PC-9 (cell line): Measurements from ENCODE around the gene FAM20C. TPM values are rescaled to one million over a fixed set of nuclear protein-coding genes. Genes with fewer than 3 reads are reported as not detected.

Experiments used
- BruUV-seq: library from RNA; stranded (reverse); fragments of 400-500 nt; replicated peaks from 2 replicates; lab custom pipeline; 2021; lab: Mats Ljungman, UMichigan
- CTCF ChIA-PET: fragments of 300-600 bp; sonication (Branson Sonifier 250); formaldehyde crosslinking; loops from one replicate; lab custom pipeline; 2022; ENCODE audit warnings: antibody characterized with exemption; lab: Charles Lee
- POLR2A ChIA-PET: fragments of 300-600 bp; sonication (Branson Sonifier 250); formaldehyde crosslinking; loops from one replicate; lab custom pipeline; 2022; ENCODE audit warnings: antibody characterized with exemption; ENCODE audit not compliant: unreplicated experiment; lab: Charles Lee
- DNase-seq, 2 experiments: peaks; one replicate each; pipeline versions ENCODE4 v3.0.0 to v3.0.0-alpha.2; 2015 to 2022; ENCODE audit warnings: mixed read lengths in 1 of 2
- H2AFZ ChIP-seq: fragments of 200-600 bp; sonication (generic); 2 replicates; pipeline ENCODE4 v1.8.1; 2017; ENCODE audit warnings: antibody characterized with exemption
- H3F3A ChIP-seq: fragments of 200-600 bp; sonication (generic); 2 replicates; pipeline ENCODE4 v1.8.1; 2017; ENCODE audit warnings: antibody characterized with exemption, mild to moderate bottlenecking, low read depth; ENCODE audit not compliant: insufficient read depth
- H3K27ac ChIP-seq: fragments of 200-600 bp; sonication (generic); 2 replicates; pipeline ENCODE4 v1.6.1; 2016; ENCODE audit warnings: mixed run types
- H3K27me3 ChIP-seq: fragments of 200-600 bp; sonication (generic); 2 replicates; pipeline ENCODE4 v1.6.1; 2016; ENCODE audit warnings: low read depth, mixed run types; ENCODE audit not compliant: insufficient read depth
- H3K36me3 ChIP-seq: fragments of 200-600 bp; sonication (generic); 2 replicates; pipeline ENCODE4 v1.6.1; 2016; ENCODE audit warnings: low read depth, mixed run types
- H3K4me1 ChIP-seq: fragments of 200-600 bp; sonication (generic); replicated peaks from 2 replicates; pipeline ENCODE4 v1.6.1; 2016; ENCODE audit warnings: mixed run types; ENCODE audit not compliant: insufficient read depth
- H3K4me2 ChIP-seq: fragments of 200-600 bp; sonication (generic); 2 replicates; pipeline ENCODE4 v1.6.1; 2017; ENCODE audit warnings: mixed run types
- H3K4me3 ChIP-seq: fragments of 200-600 bp; sonication (generic); 2 replicates; pipeline ENCODE4 v1.6.1; 2016; ENCODE audit warnings: mixed run types
- H3K79me2 ChIP-seq: fragments of 200-600 bp; sonication (generic); 2 replicates; pipeline ENCODE4 v1.6.1; 2017; ENCODE audit warnings: low read depth, mixed run types
- H3K9me2 ChIP-seq: fragments of 200-600 bp; sonication (generic); 2 replicates; pipeline ENCODE4 v1.8.1; 2017; ENCODE audit warnings: mild to moderate bottlenecking; ENCODE audit not compliant: insufficient read depth
- H3K9me3 ChIP-seq: fragments of 200-600 bp; sonication (generic); 2 replicates; pipeline ENCODE4 v1.8.1; 2016; ENCODE audit warnings: low read depth; ENCODE audit not compliant: insufficient read depth
- H4K20me1 ChIP-seq: fragments of 200-600 bp; sonication (generic); 2 replicates; pipeline ENCODE4 v1.8.1; 2017; ENCODE audit not compliant: insufficient read depth
- EZH2 ChIP-seq: fragments of 200-600 bp; sonication (generic); IDR thresholded peaks from 2 replicates; pipeline ENCODE4 v1.8.0; 2017; ENCODE audit warnings: antibody characterized with exemption, low read depth
- intact Hi-C: fragments of 100-400 bp; cut with micrococcal nuclease; formaldehyde crosslinking; loops from one replicate; pipeline ENCODE4 v1.10.0; 2022; ENCODE audit not compliant: unreplicated experiment
- total RNA-seq: library from RNA; stranded (reverse); gene quantifications from 2 replicates; pipeline ENCODE4 v1.2.3, GENCODE V29; 2021
- TF ChIP-seq, protein P1 (sequence below): fragments of 200-600 bp; sonication (generic); conservative IDR thresholded peaks from 2 replicates; pipeline ENCODE4 v1.6.1; 2017; ENCODE audit warnings: mixed run types, antibody characterized with exemption, mild to moderate bottlenecking, moderate library complexity

The FAM20C gene
- total RNA-seq, 1 experiment from 2014 or later = 31.0 TPM

DNA sequence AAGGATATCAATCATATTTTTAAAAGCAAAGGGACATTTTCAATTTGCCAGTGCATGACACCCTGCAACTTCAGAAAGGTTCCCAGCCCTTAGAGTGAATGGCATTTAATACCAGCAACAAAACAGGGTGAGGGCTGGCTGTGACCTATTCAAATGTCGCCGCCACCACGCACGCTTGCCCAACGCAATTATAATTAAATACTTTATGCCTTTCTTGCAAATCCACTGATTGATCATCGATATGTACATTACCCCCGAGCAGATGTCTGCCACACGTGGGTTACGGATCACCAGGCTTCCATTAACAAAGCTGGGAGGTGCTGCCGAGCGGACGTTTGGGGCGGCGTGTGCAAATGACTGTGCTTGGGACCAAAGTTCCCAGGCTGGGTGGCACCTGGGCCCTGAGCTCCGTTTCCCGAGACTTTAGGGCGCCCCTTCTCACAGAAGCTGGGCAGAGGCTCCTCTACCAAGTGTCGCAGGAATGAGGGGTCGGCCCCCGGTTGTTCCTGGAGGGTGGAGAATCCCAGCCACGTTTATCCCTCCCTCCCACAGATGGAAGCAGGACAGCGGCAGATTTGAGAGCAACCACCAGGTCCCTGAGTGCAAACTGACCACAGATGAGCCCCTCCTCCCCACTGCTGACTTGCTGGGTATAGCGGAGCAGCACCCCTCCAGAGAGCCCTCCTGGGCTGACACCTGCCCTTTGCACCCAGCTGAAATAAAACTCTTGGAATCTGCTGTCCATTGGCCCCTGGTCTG, 101.5 kb downstream of the FAM20C start:
- intact Hi-C loops = no loop called here
- H3F3A ChIP-seq = no peaks in the 10 kb centered on the region
- no peak for DNase-seq
- peaks cover 52% of the 10 kb centered on the region for H3K27me3 ChIP-seq
- no peaks in the 10 kb centered on the region for H3K4me1 ChIP-seq
- TF ChIP-seq, protein P1, sequence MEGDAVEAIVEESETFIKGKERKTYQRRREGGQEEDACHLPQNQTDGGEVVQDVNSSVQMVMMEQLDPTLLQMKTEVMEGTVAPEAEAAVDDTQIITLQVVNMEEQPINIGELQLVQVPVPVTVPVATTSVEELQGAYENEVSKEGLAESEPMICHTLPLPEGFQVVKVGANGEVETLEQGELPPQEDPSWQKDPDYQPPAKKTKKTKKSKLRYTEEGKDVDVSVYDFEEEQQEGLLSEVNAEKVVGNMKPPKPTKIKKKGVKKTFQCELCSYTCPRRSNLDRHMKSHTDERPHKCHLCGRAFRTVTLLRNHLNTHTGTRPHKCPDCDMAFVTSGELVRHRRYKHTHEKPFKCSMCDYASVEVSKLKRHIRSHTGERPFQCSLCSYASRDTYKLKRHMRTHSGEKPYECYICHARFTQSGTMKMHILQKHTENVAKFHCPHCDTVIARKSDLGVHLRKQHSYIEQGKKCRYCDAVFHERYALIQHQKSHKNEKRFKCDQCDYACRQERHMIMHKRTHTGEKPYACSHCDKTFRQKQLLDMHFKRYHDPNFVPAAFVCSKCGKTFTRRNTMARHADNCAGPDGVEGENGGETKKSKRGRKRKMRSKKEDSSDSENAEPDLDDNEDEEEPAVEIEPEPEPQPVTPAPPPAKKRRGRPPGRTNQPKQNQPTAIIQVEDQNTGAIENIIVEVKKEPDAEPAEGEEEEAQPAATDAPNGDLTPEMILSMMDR = no peak
- no peak for TF ChIP-seq EZH2
- POLR2A ChIA-PET = no interaction called here
- H3K9me3 ChIP-seq = no peaks in the 10 kb centered on the region
- H3K4me2 ChIP-seq = no peak overlapping the region
- H4K20me1 ChIP-seq = no peaks in the 10 kb centered on the region
- no TSS peak for BruUV-seq
- H3K27ac ChIP-seq = no peak overlapping the region
- no peak overlapping the region for H3K4me3 ChIP-seq
- no peaks in the 10 kb centered on the region for H3K36me3 ChIP-seq
- H2AFZ ChIP-seq = no peak overlapping the region
- H3K9me2 ChIP-seq = no peaks in the 10 kb centered on the region
- CTCF ChIA-PET = no interaction called here
- no peaks in the 10 kb centered on the region for H3K79me2 ChIP-seq

DNA sequence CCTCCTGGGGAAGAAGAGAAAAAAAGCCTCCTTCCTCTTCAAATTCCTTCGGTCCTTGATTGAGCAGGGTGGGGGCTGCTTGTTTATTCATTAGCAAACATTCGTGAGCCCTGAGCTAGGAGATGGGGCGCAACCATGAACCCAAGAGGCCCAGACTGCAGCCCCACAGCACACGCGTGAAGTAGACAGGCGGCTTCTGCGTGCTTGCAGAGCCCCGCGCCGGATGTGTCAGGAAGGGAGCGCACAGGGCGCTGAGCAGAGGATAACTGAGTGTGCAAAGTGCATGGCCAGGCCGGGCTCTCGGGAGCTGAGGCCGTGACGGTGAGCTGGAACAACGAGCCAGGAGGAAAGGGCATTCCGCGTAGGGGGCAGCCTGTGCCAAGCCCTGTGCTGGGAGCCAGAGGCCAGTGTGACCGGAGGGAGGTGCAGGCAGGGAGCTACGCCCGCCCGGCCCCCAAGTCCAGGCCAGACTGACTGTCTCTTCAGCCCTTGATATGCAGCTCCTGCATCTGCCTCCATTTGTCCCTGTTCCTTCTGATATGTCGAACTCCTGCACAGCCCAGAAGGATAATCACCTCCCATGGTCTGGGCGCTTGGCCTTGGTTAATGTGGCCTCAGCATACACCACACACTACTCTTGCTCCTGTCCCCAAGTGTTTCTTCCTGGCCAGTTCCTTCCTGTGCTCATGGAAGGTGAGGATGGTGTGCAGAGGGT, 102.2 kb downstream of the FAM20C start:
- no peaks in the 10 kb centered on the region for H3K9me2 ChIP-seq
- CTCF ChIA-PET = no interaction called here
- DNase-seq = no peak
- H3K9me3 ChIP-seq = no peaks in the 10 kb centered on the region
- TF ChIP-seq EZH2 = no peak
- TF ChIP-seq, protein P1 = no peak
- no peaks in the 10 kb centered on the region for H3K4me1 ChIP-seq
- POLR2A ChIA-PET = no interaction called here
- intact Hi-C loops = no loop called here
- H3K4me2 ChIP-seq = no peak overlapping the region
- no peak overlapping the region for H3K27ac ChIP-seq
- H3F3A ChIP-seq = no peaks in the 10 kb centered on the region
- no peaks in the 10 kb centered on the region for H4K20me1 ChIP-seq
- H3K79me2 ChIP-seq = no peaks in the 10 kb centered on the region
- peaks cover 53% of the 10 kb centered on the region for H3K27me3 ChIP-seq
- H3K4me3 ChIP-seq = no peak overlapping the region
- no peak overlapping the region for H2AFZ ChIP-seq
- BruUV-seq = no TSS peak
- no peaks in the 10 kb centered on the region for H3K36me3 ChIP-seq

DNA sequence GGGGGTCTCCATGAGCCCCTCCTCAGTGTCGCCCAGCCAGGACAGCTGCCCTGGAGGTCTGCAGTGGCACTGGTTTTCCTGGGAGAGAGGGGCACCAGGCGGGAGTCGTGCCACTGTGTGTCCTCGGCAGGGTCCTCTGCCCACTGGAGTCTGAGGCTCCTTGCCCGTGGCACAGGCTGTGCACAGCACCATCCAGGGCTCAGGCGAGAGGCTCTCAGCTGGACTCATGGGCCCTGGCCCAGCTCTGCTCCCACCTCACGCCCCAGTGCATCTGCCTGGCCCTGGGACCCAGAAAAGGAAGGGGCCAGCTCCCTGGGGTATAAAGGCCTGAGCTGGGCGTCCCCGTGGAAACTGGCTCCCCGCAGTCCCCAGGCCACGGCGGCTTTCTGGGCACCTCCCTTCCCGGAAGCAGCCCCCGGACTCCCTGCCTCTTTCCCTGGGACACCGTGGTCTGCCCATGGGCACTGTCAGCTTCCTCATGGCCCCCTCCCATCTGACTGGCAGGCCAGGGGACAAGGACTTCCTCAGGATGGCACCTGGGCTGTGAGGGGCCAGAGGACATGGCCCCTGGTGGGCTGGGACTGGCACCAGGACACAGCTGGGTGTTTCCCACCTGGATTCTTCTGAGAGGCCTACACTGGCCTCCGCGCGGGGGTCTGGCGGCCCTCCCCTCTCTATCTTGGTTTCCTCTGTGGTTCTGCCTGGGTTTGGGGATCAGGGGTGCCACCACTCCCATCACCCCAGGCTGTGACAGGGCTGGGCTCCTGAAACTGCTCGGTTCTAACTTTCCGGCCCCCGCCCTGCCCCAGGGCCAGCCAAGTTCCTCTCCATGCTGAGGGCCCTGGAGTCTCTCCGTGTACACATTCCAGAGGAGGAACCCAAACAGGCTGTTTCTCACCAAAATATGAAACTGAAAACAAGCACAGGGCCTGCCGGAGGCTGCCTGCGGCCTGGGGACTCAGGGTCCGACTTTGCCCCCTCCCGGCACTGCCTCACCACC, 103.1 kb downstream of the FAM20C start:
- H3K4me2 ChIP-seq = no peak overlapping the region
- no peaks in the 10 kb centered on the region for H3K79me2 ChIP-seq
- intact Hi-C loops = no loop called here
- no peaks in the 10 kb centered on the region for H4K20me1 ChIP-seq
- no peak overlapping the region for H3K27ac ChIP-seq
- no peaks in the 10 kb centered on the region for H3F3A ChIP-seq
- no peaks in the 10 kb centered on the region for H3K9me2 ChIP-seq
- CTCF ChIA-PET = no interaction called here
- BruUV-seq = no TSS peak
- H3K36me3 ChIP-seq = no peaks in the 10 kb centered on the region
- no peaks in the 10 kb centered on the region for H3K4me1 ChIP-seq
- POLR2A ChIA-PET = no interaction called here
- peaks cover 60% of the 10 kb centered on the region for H3K27me3 ChIP-seq
- H3K9me3 ChIP-seq = no peaks in the 10 kb centered on the region
- H2AFZ ChIP-seq = no peak overlapping the region
- no peak for DNase-seq
- no peak overlapping the region for H3K4me3 ChIP-seq
- TF ChIP-seq EZH2 = no peak
